ENCODE results near the gene CAGE1. TPM values are rescaled to one million over a fixed set of nuclear protein-coding genes. Genes with fewer than 3 reads are reported as not detected.

Gene CAGE1
- 1 to 10 TPM in 1 of 2 donors, under 1 TPM in 1; 0.09 to 1.2 TPM for total RNA-seq

DNA sequence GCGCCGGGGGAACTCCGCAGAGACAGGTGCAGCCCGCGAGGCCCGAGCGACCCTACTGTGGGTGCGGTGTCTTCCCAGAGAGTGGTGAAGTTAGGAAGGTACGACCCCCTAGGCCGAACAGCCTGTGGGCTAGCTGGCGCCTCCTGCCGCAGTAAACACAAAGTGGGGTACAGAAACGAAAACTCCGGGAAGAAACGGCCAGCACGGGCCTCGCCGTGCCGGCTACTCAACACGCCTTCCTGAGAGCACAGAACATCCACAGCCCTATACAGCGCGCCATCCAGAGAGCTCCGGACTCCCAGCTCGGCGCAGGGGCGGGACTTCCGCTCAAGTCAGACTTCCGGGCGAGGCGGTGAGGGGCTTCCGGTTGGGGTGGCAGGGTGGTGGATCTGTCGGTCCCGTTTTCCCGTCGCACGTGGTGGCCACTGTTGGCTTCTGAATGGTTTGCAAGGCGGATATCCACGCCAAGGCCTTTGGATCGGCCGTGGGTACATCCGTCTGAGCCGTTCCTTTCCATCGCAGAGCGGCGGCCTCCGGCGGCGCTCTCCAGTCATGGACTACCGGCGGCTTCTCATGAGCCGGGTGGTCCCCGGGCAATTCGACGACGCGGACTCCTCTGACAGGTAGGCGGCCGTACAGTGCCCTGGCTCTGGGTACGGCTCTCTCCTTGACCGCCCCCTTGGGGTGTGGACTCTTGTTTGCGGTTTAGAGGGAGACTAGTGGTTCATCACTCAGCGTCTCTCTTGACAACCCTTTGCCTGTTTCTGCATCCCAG is at the start of gene CAGE1, which contains the start of gene RIOK1:
Gene CAGE1 (minus strand): TSS at position 292 of the 775 bp plus-strand sequence. CDS start 2,569 bp downstream, outside the sequence.
Gene RIOK1 (plus strand): TSS at position 358 of the 775 bp plus-strand sequence. CDS start 195 bp downstream, at position 553.
- Histone ChIP-seq H3K4me1 (replicated peaks) (peaks cover 11% of the 10 kb centered on the region), H3K27me3 (replicated peaks; ENCODE audit: insufficient read depth) (no peaks in the 10 kb centered on the region), H3K4me3 (peak within 1 kb of the TSS; percentile 61 to 86), H3K9me3 (no peaks in the 10 kb centered on the region), H3K27ac (peak within 1 kb of the TSS; percentile 85 to 87), H3K36me3 (no peaks in the 10 kb centered on the region)
- peak; percentile 93 for DNase-seq (ENCODE audit: low spot score)
- 0% methylated on average over 44 of the region's 62 CpGs for WGBS
- intact Hi-C loops (cut with DNase I) = loop anchor here (2.0 to 10.0 kb wide), 3 partner anchors 77 to 1045 kb away; partner anchors contain the start of genes SLC35B3, SNRNP48 and SSR1
- TF ChIP-seq POLR2A (IDR thresholded peaks at IDR 0.05) (peak; percentile 75), POLR2AphosphoS5 (IDR thresholded peaks at IDR 0.05) (peak; percentile 84)
- TF ChIP-seq, protein P1, sequence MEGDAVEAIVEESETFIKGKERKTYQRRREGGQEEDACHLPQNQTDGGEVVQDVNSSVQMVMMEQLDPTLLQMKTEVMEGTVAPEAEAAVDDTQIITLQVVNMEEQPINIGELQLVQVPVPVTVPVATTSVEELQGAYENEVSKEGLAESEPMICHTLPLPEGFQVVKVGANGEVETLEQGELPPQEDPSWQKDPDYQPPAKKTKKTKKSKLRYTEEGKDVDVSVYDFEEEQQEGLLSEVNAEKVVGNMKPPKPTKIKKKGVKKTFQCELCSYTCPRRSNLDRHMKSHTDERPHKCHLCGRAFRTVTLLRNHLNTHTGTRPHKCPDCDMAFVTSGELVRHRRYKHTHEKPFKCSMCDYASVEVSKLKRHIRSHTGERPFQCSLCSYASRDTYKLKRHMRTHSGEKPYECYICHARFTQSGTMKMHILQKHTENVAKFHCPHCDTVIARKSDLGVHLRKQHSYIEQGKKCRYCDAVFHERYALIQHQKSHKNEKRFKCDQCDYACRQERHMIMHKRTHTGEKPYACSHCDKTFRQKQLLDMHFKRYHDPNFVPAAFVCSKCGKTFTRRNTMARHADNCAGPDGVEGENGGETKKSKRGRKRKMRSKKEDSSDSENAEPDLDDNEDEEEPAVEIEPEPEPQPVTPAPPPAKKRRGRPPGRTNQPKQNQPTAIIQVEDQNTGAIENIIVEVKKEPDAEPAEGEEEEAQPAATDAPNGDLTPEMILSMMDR (IDR thresholded peaks at IDR 0.05) = peak in 2 of 4 experiments; percentile 15 to 16

GRCh38 chr6:7439228-7439627 is 49.7 kb upstream of the CAGE1 start:
- H3K27me3 ChIP-seq (replicated peaks; ENCODE audit: insufficient read depth) = no peaks in the 10 kb centered on the region
- no peaks in the 10 kb centered on the region for H3K4me1 ChIP-seq (replicated peaks)
- DNase-seq (ENCODE audit: low spot score) = no peak
- H3K36me3 ChIP-seq = no peaks in the 10 kb centered on the region
- no peaks in the 10 kb centered on the region for H3K9me3 ChIP-seq
- 78% methylated on average over 3 of the region's 3 CpGs for WGBS
- no peak for TF ChIP-seq POLR2AphosphoS5 (IDR thresholded peaks at IDR 0.05)
- TF ChIP-seq POLR2A (IDR thresholded peaks at IDR 0.05) = no peak
- TF ChIP-seq, protein P1 (IDR thresholded peaks at IDR 0.05) = no peak
- intact Hi-C loops (cut with DNase I) = no loop called here
- no peak overlapping the region for H3K27ac ChIP-seq
- H3K4me3 ChIP-seq = no peak overlapping the region

- no peaks in the 10 kb centered on the region for H3K36me3 ChIP-seq
- WGBS = 92% methylated on average over 3 of the region's 3 CpGs
- no peaks in the 10 kb centered on the region for H3K27me3 ChIP-seq (replicated peaks; ENCODE audit: insufficient read depth)
- no peaks in the 10 kb centered on the region for H3K4me1 ChIP-seq (replicated peaks)
- no peak overlapping the region for H3K4me3 ChIP-seq
- DNase-seq (ENCODE audit: low spot score) = no peak
- H3K9me3 ChIP-seq = no peaks in the 10 kb centered on the region
- intact Hi-C loops (cut with DNase I) = no loop called here
- H3K27ac ChIP-seq = no peak overlapping the region
- TF ChIP-seq POLR2AphosphoS5 (IDR thresholded peaks at IDR 0.05) (no peak), POLR2A (IDR thresholded peaks at IDR 0.05) (no peak)
- TF ChIP-seq, protein P1 (IDR thresholded peaks at IDR 0.05) = no peak
Measured at GRCh38 chr6:7438011-7438410, 48.5 kb upstream of the CAGE1 start.

DNA sequence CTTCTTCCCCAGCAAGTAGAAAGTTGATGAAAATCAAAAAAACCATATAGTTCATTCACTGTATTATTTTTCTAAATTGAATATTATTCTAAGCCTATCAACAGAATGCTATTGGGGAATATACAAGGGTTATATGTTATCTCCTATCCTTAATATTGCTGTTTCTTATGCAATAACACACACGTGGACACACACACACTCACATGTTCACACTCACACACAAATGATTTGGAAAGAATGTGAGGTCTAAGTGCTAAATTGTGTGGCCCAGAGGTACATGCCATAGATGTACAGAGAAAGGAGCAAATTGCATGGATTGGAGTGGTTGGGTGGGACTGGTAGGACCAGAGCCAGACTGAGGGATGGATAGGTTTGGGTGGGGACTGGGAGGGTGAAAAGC is 45.1 kb upstream of the CAGE1 start:
- H3K4me1 ChIP-seq (replicated peaks) = no peaks in the 10 kb centered on the region
- intact Hi-C loops (cut with DNase I) = no loop called here
- TF ChIP-seq, protein P1 (IDR thresholded peaks at IDR 0.05) = no peak
- TF ChIP-seq POLR2AphosphoS5 (IDR thresholded peaks at IDR 0.05) (no peak), POLR2A (IDR thresholded peaks at IDR 0.05) (no peak)
- H3K27ac ChIP-seq = no peak overlapping the region
- no peaks in the 10 kb centered on the region for H3K27me3 ChIP-seq (replicated peaks; ENCODE audit: insufficient read depth)
- WGBS = 84% methylated on average over 1 of the region's 1 CpG
- no peak for DNase-seq (ENCODE audit: low spot score)
- H3K4me3 ChIP-seq = no peak overlapping the region
- H3K9me3 ChIP-seq = no peaks in the 10 kb centered on the region
- H3K36me3 ChIP-seq = no peaks in the 10 kb centered on the region
